ENCODE measurements around the gene FBXW12.

Gene FBXW12

DNA sequence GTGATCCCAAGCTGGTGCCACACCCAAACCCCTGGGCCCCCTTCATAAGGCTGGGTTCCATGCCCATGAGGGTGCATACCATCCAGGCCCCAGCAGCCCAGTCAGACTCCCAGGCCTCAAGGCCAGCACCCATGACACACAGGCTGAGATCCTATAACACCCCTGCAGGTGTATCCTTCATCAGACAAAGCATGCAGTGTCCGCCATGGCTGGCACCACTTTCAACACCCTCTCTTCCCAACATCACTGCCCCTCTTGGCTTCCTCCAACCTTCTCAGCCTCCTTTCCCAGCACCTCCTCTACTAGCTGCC lies 64.4 kb downstream of the FBXW12 start:
- ChIA-PET CTCF (interaction anchor here (0.5 to 5.9 kb wide), 86 partner anchors 10 to 1402 kb away, joined by 3 to 238 read pairs (median 6); partner anchors contain the start of genes ATRIP, CAMP, CDC25A and NME6), POLR2A (interaction anchor here (1.0 to 2.5 kb wide), 5 partner anchors 10 to 120 kb away, joined by 4 to 22 read pairs (median 5); partner anchors contain the start of genes ATRIP and PFKFB4)
- TF ChIP-seq GLI2 (tag by site-specific recombination; IDR thresholded peaks at IDR 0.05; ENCODE audit: borderline replicate concordance, low read depth) = no peak
- TF ChIP-seq, protein P1, sequence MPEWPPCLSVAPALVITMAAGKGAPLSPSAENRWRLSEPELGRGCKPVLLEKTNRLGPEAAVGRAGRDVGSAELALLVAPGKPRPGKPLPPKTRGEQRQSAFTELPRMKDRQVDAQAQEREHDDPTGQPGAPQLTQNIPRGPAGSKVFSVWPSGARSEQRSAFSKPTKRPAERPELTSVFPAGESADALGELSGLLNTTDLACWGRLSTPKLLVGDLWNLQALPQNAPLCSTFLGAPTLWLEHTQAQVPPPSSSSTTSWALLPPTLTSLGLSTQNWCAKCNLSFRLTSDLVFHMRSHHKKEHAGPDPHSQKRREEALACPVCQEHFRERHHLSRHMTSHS (tag by site-specific recombination; IDR thresholded peaks at IDR 0.05) = no peak
- TF ChIP-seq ZNF366 (tag by site-specific recombination; conservative IDR thresholded peaks at IDR 0.05) = no peak
- TF ChIP-seq, protein P2, sequence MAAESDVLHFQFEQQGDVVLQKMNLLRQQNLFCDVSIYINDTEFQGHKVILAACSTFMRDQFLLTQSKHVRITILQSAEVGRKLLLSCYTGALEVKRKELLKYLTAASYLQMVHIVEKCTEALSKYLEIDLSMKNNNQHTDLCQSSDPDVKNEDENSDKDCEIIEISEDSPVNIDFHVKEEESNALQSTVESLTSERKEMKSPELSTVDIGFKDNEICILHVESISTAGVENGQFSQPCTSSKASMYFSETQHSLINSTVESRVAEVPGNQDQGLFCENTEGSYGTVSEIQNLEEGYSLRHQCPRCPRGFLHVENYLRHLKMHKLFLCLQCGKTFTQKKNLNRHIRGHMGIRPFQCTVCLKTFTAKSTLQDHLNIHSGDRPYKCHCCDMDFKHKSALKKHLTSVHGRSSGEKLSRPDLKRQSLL (tag by site-specific recombination; IDR thresholded peaks at IDR 0.05) = no peak
- TF ChIP-seq ZNF48 (tag by site-specific recombination; IDR thresholded peaks at IDR 0.05) = no peak
- no peak for TF ChIP-seq IKZF3 (tag by site-specific recombination; IDR thresholded peaks at IDR 0.05)
- TF ChIP-seq ZNF530 (tag by site-specific recombination; IDR thresholded peaks at IDR 0.05; ENCODE audit: low read depth) = no peak
- TF ChIP-seq, protein P3, sequence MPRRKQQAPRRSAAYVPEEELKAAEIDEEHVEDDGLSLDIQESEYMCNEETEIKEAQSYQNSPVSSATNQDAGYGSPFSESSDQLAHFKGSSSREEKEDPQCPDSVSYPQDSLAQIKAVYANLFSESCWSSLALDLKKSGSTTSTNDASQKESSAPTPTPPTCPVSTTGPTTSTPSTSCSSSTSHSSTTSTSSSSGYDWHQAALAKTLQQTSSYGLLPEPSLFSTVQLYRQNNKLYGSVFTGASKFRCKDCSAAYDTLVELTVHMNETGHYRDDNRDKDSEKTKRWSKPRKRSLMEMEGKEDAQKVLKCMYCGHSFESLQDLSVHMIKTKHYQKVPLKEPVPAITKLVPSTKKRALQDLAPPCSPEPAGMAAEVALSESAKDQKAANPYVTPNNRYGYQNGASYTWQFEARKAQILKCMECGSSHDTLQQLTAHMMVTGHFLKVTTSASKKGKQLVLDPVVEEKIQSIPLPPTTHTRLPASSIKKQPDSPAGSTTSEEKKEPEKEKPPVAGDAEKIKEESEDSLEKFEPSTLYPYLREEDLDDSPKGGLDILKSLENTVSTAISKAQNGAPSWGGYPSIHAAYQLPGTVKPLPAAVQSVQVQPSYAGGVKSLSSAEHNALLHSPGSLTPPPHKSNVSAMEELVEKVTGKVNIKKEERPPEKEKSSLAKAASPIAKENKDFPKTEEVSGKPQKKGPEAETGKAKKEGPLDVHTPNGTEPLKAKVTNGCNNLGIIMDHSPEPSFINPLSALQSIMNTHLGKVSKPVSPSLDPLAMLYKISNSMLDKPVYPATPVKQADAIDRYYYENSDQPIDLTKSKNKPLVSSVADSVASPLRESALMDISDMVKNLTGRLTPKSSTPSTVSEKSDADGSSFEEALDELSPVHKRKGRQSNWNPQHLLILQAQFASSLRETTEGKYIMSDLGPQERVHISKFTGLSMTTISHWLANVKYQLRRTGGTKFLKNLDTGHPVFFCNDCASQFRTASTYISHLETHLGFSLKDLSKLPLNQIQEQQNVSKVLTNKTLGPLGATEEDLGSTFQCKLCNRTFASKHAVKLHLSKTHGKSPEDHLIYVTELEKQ (tag by site-specific recombination; IDR thresholded peaks at IDR 0.05; ENCODE audit: borderline replicate concordance) = no peak
- no peak for TF ChIP-seq OSR2 (tag by site-specific recombination; IDR thresholded peaks at IDR 0.05)
- TF ChIP-seq, protein P4, sequence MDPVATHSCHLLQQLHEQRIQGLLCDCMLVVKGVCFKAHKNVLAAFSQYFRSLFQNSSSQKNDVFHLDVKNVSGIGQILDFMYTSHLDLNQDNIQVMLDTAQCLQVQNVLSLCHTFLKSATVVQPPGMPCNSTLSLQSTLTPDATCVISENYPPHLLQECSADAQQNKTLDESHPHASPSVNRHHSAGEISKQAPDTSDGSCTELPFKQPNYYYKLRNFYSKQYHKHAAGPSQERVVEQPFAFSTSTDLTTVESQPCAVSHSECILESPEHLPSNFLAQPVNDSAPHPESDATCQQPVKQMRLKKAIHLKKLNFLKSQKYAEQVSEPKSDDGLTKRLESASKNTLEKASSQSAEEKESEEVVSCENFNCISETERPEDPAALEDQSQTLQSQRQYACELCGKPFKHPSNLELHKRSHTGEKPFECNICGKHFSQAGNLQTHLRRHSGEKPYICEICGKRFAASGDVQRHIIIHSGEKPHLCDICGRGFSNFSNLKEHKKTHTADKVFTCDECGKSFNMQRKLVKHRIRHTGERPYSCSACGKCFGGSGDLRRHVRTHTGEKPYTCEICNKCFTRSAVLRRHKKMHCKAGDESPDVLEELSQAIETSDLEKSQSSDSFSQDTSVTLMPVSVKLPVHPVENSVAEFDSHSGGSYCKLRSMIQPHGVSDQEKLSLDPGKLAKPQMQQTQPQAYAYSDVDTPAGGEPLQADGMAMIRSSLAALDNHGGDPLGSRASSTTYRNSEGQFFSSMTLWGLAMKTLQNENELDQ (tag by site-specific recombination; IDR thresholded peaks at IDR 0.05; ENCODE audit: low read depth) = no peak
- no peak for TF ChIP-seq ZNF335 (tag by site-specific recombination; conservative IDR thresholded peaks at IDR 0.05)
- no peak for TF ChIP-seq ZSCAN30 (tag by site-specific recombination; IDR thresholded peaks at IDR 0.05)
- TF ChIP-seq, protein P5, sequence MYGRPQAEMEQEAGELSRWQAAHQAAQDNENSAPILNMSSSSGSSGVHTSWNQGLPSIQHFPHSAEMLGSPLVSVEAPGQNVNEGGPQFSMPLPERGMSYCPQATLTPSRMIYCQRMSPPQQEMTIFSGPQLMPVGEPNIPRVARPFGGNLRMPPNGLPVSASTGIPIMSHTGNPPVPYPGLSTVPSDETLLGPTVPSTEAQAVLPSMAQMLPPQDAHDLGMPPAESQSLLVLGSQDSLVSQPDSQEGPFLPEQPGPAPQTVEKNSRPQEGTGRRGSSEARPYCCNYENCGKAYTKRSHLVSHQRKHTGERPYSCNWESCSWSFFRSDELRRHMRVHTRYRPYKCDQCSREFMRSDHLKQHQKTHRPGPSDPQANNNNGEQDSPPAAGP (tag by site-specific recombination; IDR thresholded peaks at IDR 0.05) = no peak
- TF ChIP-seq, protein P6, sequence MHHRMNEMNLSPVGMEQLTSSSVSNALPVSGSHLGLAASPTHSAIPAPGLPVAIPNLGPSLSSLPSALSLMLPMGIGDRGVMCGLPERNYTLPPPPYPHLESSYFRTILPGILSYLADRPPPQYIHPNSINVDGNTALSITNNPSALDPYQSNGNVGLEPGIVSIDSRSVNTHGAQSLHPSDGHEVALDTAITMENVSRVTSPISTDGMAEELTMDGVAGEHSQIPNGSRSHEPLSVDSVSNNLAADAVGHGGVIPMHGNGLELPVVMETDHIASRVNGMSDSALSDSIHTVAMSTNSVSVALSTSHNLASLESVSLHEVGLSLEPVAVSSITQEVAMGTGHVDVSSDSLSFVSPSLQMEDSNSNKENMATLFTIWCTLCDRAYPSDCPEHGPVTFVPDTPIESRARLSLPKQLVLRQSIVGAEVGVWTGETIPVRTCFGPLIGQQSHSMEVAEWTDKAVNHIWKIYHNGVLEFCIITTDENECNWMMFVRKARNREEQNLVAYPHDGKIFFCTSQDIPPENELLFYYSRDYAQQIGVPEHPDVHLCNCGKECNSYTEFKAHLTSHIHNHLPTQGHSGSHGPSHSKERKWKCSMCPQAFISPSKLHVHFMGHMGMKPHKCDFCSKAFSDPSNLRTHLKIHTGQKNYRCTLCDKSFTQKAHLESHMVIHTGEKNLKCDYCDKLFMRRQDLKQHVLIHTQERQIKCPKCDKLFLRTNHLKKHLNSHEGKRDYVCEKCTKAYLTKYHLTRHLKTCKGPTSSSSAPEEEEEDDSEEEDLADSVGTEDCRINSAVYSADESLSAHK (tag by site-specific recombination; IDR thresholded peaks at IDR 0.05) = no peak
- TF ChIP-seq FEZF1 (tag by site-specific recombination; IDR thresholded peaks at IDR 0.05) = no peak
- TF ChIP-seq ZBTB20 (tag by site-specific recombination; IDR thresholded peaks at IDR 0.05) = no peak
- TF ChIP-seq ZBTB7A (tag by site-specific recombination; IDR thresholded peaks at IDR 0.05; ENCODE audit: low read depth) = no peak
- Histone ChIP-seq H3K4me1 (ENCODE audit: control insufficient read depth, insufficient read depth, low read length) (no peaks in the 10 kb centered on the region), H3K27ac (ENCODE audit: extremely low read depth, low read depth, low read length) (no peak overlapping the region), H3K9me3 (ENCODE audit: control insufficient read depth, insufficient read depth, low read depth, low read length) (no peaks in the 10 kb centered on the region), H3K4me3 (ENCODE audit: low read depth, low read length) (no peak overlapping the region), H3K36me3 (ENCODE audit: control insufficient read depth in 2 of 2, insufficient read depth in 1 of 2, low read length in 2 of 2) (peaks cover under 1 to 34% of the 10 kb centered on the region in 2 experiments; a peak in 1 of 3 replicates)
